ENCODE data around the gene RORB.

GRCh38 chr9:74497748-74498620 lies 849 bp downstream of the RORB start:
- TF ChIP-seq POLR2AphosphoS5 (IDR thresholded peaks at IDR 0.05; ENCODE audit: low read depth, low read length) (no peak), REST (IDR thresholded peaks at IDR 0.05; ENCODE audit: insufficient read depth in 1 of 2, low read depth in 2 of 2, low read length in 1 of 2) (no peak), SIN3A (IDR thresholded peaks at IDR 0.05; ENCODE audit: borderline replicate concordance, insufficient read depth, low read depth, low read length) (no peak)
- TF ChIP-seq, protein P1, sequence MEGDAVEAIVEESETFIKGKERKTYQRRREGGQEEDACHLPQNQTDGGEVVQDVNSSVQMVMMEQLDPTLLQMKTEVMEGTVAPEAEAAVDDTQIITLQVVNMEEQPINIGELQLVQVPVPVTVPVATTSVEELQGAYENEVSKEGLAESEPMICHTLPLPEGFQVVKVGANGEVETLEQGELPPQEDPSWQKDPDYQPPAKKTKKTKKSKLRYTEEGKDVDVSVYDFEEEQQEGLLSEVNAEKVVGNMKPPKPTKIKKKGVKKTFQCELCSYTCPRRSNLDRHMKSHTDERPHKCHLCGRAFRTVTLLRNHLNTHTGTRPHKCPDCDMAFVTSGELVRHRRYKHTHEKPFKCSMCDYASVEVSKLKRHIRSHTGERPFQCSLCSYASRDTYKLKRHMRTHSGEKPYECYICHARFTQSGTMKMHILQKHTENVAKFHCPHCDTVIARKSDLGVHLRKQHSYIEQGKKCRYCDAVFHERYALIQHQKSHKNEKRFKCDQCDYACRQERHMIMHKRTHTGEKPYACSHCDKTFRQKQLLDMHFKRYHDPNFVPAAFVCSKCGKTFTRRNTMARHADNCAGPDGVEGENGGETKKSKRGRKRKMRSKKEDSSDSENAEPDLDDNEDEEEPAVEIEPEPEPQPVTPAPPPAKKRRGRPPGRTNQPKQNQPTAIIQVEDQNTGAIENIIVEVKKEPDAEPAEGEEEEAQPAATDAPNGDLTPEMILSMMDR (IDR thresholded peaks at IDR 0.05), result no peak

All from Panc1 (cell line).